Adipocyte (in vitro differentiated cells): ENCODE results near the gene PIK3R5.

Experiments used
- DNase-seq: peaks from one replicate; pipeline ENCODE4 v3.0.0-alpha.2; 2015; ENCODE audit warnings: low read depth
- H3K27me3 ChIP-seq: replicated peaks from 2 replicates; pipeline ENCODE4 v1.7.0; 2013; ENCODE audit warnings: mild to moderate bottlenecking, low read length, moderate library complexity; ENCODE audit not compliant: control insufficient read depth, insufficient read depth
- H3K36me3 ChIP-seq: 2 replicates; pipeline ENCODE4 v1.7.0; 2013; ENCODE audit warnings: low read length, mild to moderate bottlenecking, moderate library complexity; ENCODE audit not compliant: control insufficient read depth, insufficient read depth, severe bottlenecking
- H3K4me1 ChIP-seq: 2 replicates; pipeline ENCODE4 v1.7.0; 2013; ENCODE audit warnings: mild to moderate bottlenecking, low read length, moderate library complexity; ENCODE audit not compliant: control insufficient read depth, insufficient read depth
- H3K4me3 ChIP-seq: 2 replicates; pipeline ENCODE4 v1.7.0; 2013; ENCODE audit warnings: mild to moderate bottlenecking, low read length, moderate library complexity
- H3K9ac ChIP-seq: 2 replicates; pipeline ENCODE4 v1.7.0; 2013; ENCODE audit warnings: mild to moderate bottlenecking, low read length, moderate library complexity
- H3K9me3 ChIP-seq: 2 replicates; pipeline ENCODE4 v1.7.0; 2013; ENCODE audit warnings: mild to moderate bottlenecking, low read length, moderate library complexity; ENCODE audit not compliant: control insufficient read depth

The PIK3R5 gene

DNA sequence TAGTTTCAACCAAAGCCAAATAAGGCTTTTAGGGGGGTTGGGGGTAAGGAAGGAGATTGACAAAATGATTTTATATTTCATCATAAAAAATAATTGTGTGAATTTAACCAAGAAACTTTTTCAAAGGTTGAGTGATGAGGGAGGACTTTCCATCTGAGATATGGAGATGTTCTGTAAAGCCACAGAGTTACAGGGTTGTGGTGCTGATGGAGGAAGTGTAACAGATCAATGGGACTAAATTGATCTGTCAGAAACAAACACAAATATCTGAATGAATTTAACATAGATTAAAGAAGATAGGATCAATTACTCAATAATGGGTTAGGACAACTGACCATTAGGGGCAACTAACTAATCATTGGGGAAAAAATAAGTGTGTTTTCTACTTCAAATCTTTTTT, 14.2 kb upstream of the PIK3R5 start:
- Histone ChIP-seq H3K9me3 (peaks cover 4% of the 10 kb centered on the region), H3K4me1 (no peaks in the 10 kb centered on the region), H3K36me3 (no peaks in the 10 kb centered on the region), H3K27me3 (no peaks in the 10 kb centered on the region), H3K9ac (no peak overlapping the region), H3K4me3 (no peak overlapping the region)
- DNase-seq: no peak

DNA sequence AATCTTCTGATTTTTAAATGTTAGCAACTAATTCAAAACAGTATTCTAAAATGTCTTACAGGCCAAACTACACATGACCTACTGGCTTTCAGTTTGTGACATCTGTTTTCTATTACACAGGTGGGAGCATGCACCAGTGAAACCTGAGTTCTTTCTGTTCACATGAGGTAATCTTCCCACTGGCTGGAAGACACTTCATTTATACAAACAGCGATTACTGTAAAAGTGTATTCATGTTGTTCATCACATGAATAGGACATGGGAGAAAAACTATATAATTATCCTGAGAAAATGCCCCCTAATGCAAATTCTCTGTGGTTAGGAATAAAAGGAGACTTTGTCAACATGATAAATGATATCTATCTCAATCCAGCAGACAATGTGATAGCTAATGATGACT, 11.1 kb upstream of the PIK3R5 start:
- peaks cover 4% of the 10 kb centered on the region for H3K9me3 ChIP-seq
- H3K27me3 ChIP-seq: no peaks in the 10 kb centered on the region
- no peaks in the 10 kb centered on the region for H3K4me1 ChIP-seq
- H3K9ac ChIP-seq: no peak overlapping the region
- DNase-seq: no peak
- H3K36me3 ChIP-seq: no peaks in the 10 kb centered on the region
- H3K4me3 ChIP-seq: no peak overlapping the region

DNA sequence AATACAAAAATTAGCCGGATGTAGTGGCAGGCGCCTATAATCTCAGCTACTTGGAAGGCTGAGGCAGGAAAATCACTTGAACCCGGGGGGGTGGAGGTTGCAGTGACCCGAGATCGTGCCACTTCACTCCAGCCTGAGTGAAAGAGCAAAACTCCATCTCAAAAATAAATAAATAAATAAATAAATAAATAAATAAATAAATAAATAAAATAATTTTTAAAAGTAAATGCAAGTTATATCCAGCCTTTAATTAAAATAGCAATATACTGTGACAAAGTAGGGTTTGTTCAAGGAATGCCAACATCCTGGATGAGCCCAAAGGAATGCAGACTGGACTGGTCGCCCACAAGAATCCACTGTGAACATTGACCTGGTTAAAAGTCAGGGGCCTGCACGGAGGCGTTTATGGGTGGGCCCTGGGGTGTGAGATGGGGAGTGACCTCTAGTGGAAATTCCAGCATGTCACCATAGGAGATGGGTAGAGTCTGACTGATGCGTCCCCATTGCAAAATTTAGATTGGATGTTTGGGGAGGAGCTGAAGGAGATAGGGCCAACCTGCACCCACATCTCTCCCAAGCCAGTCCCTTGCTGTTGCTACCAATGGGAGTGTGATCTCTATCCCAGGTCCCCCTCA, 9.7 kb upstream of the PIK3R5 start:
- Histone ChIP-seq H3K4me3 (no peak overlapping the region), H3K27me3 (no peaks in the 10 kb centered on the region)
- DNase-seq: no peak

DNA sequence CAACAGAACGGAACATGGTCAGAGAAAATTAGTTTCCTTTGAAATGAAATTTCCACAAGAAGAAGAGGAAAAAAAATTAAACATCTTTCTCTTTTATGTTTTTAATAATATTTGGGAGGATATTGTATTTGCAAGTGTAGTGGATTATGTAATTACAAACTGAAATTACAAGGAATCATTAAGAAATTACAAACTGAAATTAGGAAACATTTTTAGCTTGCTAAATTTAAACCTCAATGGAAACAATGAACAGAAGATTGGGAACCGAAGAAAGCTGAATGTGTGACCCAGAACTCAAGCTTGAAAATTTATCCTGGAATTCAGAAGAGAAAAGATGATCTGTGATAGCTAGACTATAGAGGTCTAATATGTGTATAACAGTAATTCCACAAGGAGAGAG, 4.4 kb upstream of the PIK3R5 start:
- Histone ChIP-seq H3K27me3 (peaks cover 16% of the 10 kb centered on the region), H3K9ac (no peak overlapping the region), H3K4me1 (no peaks in the 10 kb centered on the region), H3K4me3 (no peak overlapping the region), H3K9me3 (peaks cover 8% of the 10 kb centered on the region), H3K36me3 (no peaks in the 10 kb centered on the region)
- DNase-seq: no peak

More for the DNA sequence above, 9.7 kb upstream of the PIK3R5 start:
- Histone ChIP-seq H3K36me3 (no peaks in the 10 kb centered on the region), H3K9ac (no peak overlapping the region), H3K4me1 (no peaks in the 10 kb centered on the region), H3K9me3 (peaks cover 4% of the 10 kb centered on the region)

DNA sequence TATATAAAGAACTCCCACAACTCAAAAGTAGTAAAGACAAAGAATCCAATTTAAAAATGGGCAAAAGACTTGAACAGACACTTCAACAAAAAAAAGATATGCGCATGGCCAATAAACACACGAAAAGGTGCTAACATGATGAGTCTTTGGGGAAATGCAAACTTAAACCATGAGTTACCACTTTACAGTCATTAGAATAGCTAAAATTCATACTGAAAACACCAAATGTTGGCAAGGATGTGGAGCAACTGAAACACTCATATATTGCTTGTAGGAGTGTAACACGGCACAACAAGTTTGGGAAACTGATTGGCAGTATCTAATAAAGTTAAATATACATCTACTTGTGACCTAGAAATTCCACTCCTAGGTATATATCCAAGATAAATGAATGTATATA, 3.0 kb upstream of the PIK3R5 start:
- peaks cover 28% of the 10 kb centered on the region for H3K27me3 ChIP-seq
- no peak overlapping the region for H3K4me3 ChIP-seq
- peaks cover 8% of the 10 kb centered on the region for H3K9me3 ChIP-seq
- H3K36me3 ChIP-seq: no peaks in the 10 kb centered on the region
- no peaks in the 10 kb centered on the region for H3K4me1 ChIP-seq
- no peak overlapping the region for H3K9ac ChIP-seq
- DNase-seq: no peak

DNA sequence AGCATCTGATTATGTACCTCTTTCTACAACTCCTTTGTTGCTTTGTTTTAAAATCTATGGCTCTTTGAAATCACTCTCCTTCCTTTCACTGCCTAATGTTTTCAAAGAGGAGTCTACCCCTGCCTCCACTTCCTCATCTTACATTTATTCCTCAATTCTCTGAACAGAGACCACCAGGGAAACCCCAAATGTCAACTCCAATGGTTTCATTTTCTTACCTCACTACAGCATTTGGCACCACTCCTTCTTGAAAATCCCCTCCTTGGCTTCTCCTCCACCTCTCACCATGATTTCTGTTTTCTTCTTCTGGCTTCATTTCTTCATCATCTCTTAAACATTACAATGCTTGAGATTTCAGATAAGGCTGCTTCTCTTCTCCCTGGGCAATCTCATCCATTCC, 2.4 kb upstream of the PIK3R5 start:
- DNase-seq: no peak
- no peak overlapping the region for H3K9ac ChIP-seq
- H3K27me3 ChIP-seq: peaks cover 33% of the 10 kb centered on the region
- no peak overlapping the region for H3K4me3 ChIP-seq
- no peaks in the 10 kb centered on the region for H3K36me3 ChIP-seq
- no peaks in the 10 kb centered on the region for H3K4me1 ChIP-seq
- peaks cover 8% of the 10 kb centered on the region for H3K9me3 ChIP-seq

DNA sequence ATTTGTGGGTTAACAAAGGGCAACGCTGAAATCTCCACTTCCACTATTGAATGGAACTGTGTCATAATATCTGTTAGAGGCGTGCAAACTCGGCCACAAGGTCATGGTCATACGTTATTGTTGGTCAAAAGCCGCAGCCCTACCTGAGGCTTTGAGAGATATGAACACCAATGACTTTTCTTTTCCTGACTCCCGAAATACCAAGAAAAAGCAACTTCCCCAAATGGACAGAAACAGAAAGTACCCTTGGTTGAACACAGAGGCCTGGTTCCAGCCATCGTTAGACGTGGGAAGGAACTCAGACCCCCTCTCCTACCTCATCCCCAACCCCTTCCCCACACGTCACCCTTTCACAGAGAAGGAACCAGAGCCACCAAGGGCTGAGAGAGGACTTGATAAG, 1.4 kb upstream of the PIK3R5 start:
- H3K27me3 ChIP-seq: peaks cover 35% of the 10 kb centered on the region

DNA sequence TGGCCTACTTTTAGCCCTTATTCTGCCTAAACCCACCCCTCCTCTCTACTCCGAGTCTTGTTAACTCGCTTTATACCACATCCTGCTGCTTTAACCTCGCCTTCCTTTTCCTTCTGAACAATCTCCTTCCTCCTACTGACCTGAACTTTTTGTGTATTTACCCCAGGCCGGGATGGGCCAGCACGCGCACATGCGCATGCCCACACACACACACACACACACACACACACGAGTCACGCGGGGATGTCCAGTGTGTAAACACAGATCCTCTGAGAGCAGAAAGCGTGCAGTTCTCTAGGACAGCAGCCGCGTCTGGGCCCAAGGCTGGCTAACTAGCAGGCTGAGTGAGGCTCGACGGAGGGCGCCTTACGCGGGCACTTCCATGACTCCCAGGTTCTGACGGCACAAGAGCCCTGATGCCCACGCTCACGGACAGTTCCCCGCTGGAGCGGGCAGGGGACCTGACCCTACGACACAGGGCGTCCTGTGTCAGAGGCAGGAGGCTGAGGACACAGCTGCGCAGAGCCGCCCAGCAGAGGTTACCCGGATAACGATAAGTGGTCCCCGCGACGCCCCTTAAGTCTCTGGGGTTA, 610 bp downstream of the PIK3R5 start:
- Histone ChIP-seq H3K4me1 (no peaks in the 10 kb centered on the region), H3K27me3 (peaks cover 35% of the 10 kb centered on the region), H3K36me3 (no peaks in the 10 kb centered on the region), H3K4me3 (no peak overlapping the region), H3K9me3 (peaks cover 8% of the 10 kb centered on the region), H3K9ac (no peak overlapping the region)
- DNase-seq: no peak

More for the DNA sequence above, 1.4 kb upstream of the PIK3R5 start:
- no peak overlapping the region for H3K9ac ChIP-seq
- H3K4me1 ChIP-seq: no peaks in the 10 kb centered on the region
- H3K36me3 ChIP-seq: no peaks in the 10 kb centered on the region
- DNase-seq: no peak
- peaks cover 8% of the 10 kb centered on the region for H3K9me3 ChIP-seq
- H3K4me3 ChIP-seq: no peak overlapping the region

DNA sequence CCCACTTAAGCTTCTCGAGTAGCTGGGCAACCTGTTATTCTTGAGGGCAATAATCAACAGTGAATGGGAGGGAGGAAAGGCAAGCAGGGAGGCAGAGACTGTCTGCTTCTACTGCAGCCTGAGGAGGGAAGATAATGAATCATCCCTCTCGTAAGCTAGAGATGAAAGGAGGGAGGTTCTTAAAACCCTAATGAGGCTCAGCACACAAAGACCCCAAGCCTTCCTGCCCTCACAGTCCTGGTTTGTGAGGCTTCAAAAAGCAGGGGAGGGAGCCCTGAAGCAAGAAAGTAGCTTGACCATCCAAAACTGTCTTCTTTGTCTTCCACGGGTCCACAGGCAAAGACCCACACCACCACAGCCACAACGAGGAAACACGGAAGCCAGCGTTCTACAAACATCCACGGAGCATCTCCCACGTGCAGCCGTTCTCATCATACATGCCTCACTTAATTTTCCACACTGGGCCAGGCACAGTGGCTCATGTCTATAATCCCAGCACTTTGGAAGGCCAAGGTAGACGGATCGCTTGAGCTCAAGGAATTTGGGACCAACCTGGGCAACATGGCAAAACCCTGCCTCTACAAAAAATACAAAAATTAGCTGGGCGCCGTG, 1.8 kb downstream of the PIK3R5 start:
- DNase-seq: no peak
- no peak overlapping the region for H3K4me3 ChIP-seq
- peaks cover 38% of the 10 kb centered on the region for H3K27me3 ChIP-seq
- no peaks in the 10 kb centered on the region for H3K36me3 ChIP-seq
- H3K4me1 ChIP-seq: no peaks in the 10 kb centered on the region
- peaks cover 8% of the 10 kb centered on the region for H3K9me3 ChIP-seq
- H3K9ac ChIP-seq: no peak overlapping the region

DNA sequence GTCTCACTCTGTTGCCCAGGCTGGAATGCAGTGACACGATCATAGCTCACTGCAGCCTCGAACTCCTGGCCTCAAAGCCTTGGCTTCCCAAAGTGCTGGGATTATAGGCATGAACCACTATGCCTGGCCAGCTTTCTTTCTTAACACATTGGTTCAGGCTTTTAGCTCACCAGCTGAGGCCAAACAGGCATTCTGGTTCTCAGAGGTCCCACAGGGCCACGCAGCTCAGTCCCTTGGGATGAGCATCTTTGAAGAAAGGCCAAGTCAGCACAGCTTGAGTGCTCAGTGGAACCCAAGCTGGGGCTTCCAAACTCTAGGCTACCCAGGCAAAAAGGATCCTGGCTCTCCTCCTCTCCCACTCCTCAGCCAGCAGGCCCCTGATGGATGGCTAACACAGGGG, 2.5 kb downstream of the PIK3R5 start:
- peaks cover 3% of the 10 kb centered on the region for H3K9me3 ChIP-seq
- H3K9ac ChIP-seq: no peak overlapping the region
- H3K4me1 ChIP-seq: no peaks in the 10 kb centered on the region
- no peaks in the 10 kb centered on the region for H3K36me3 ChIP-seq
- H3K27me3 ChIP-seq: peaks cover 35% of the 10 kb centered on the region
- no peak overlapping the region for H3K4me3 ChIP-seq
- no peak for DNase-seq

DNA sequence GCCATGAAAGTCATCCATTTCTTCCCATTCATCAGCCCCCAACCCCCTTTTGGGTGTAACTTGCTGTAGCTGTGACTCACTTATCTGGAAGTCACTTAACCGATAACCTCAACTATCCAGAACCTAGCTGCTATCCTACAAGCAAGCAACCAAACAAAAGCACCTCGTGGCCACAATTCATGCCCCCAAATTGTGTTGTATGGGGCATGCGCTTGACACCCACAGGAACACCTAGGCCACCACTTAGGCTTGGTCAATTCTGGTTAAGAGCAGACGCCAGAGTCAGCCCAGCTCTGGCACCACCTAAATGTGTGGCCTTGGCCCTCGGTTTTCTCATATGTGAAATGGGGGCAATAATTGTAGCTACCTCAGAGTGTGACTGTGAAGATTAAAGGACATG, 3.7 kb downstream of the PIK3R5 start:
- no peaks in the 10 kb centered on the region for H3K36me3 ChIP-seq
- no peak for DNase-seq
- H3K27me3 ChIP-seq: peaks cover 35% of the 10 kb centered on the region
- no peak overlapping the region for H3K4me3 ChIP-seq
- H3K9me3 ChIP-seq: no peaks in the 10 kb centered on the region
- no peaks in the 10 kb centered on the region for H3K4me1 ChIP-seq
- H3K9ac ChIP-seq: no peak overlapping the region
